Upper lobe of left lung (tissue), 6 donors: ENCODE results near the gene SLC25A38. TPM values are rescaled to one million over a fixed set of nuclear protein-coding genes. Genes with fewer than 3 reads are reported as not detected.
"Not testable (repeated sequence)": the region's sequence is repeated elsewhere in the genome, so short reads cannot be mapped to it uniquely, and the experiment has no call there.

Source experiments
- ATAC-seq, 2 donors: fragments of 200-7000 bp; cut with Tn5 transposase; one replicate each; pipeline ENCODE4 v1.9.1; 2022; ENCODE audit warnings: mild to moderate bottlenecking in 2 of 2, moderate library complexity in 2 of 2; ENCODE audit not compliant: low FRiP score in 2 of 2
- DNase-seq, 2 donors: peaks; one replicate each; pipeline ENCODE4 v3.0.0-alpha.2; 2019 to 2020
- H3K27ac ChIP-seq, 4 donors: fragments of 200-600 bp; sonication (generic); one replicate each; pipeline ENCODE4 v1.5.1; 2016 to 2019
- H3K27me3 ChIP-seq, 4 donors: fragments of 200-600 bp; sonication (generic); one replicate each; pipeline ENCODE4 v1.5.1; 2017 to 2019
- H3K36me3 ChIP-seq, 4 donors: fragments of 200-600 bp; sonication (generic); one replicate each; pipeline ENCODE4 v1.5.1; 2016 to 2019
- H3K4me1 ChIP-seq, 4 donors: fragments of 200-600 bp; sonication (generic); one replicate each; pipeline ENCODE4 v1.5.1; 2018 to 2019
- H3K4me3 ChIP-seq, 4 donors: fragments of 200-600 bp; sonication (generic); one replicate each; pipeline ENCODE4 v1.5.1; 2017 to 2019; ENCODE audit warnings: mild to moderate bottlenecking in 2 of 4, moderate library complexity in 1 of 4
- H3K9me3 ChIP-seq, 4 donors: fragments of 200-600 bp; sonication (generic); one replicate each; pipeline ENCODE4 v1.5.1; 2018 to 2019
- EP300 ChIP-seq, 4 donors: sonication (generic); formaldehyde crosslinking; IDR thresholded peaks; one replicate each; pipeline ENCODE4 v1.5.1; 2017; ENCODE audit warnings: antibody characterized with exemption in 4 of 4, control low read depth in 2 of 4
- POLR2A ChIP-seq, 4 donors: fragments of 450-650 bp; IDR thresholded peaks; one replicate each; pipeline ENCODE4 v1.5.1; 2016 to 2017; ENCODE audit warnings: antibody characterized with exemption in 4 of 4, mild to moderate bottlenecking in 2 of 4
- POLR2AphosphoS5 ChIP-seq, 2 donors: sonication (generic); formaldehyde crosslinking; IDR thresholded peaks; one replicate each; pipeline ENCODE4 v1.5.1; 2017; ENCODE audit warnings: antibody characterized with exemption in 2 of 2
- WGBS, 2 donors: methylation state at CpG; one replicate each; pipeline ENCODE4 v1.1.5; 2017 to 2018; 5-methylcytosine and 5-hydroxymethylcytosine counted together
- total RNA-seq, 6 donors: library from RNA; depleted of rRNA in 4 of 6; stranded (reverse); fragments of >200 nt in 4 of 6; gene quantifications; one replicate each; pipeline versions ENCODE4 v1.1.0 to v1.2.1, GENCODE V29; 2016 to 2021
- TF ChIP-seq, protein P1 (sequence below), 6 experiments: fragments of 450-650 bp in 4 of 6; fragments of 200-600 bp in 2 of 6; sonication (generic) in 2 of 6; IDR thresholded peaks; one replicate each; pipeline ENCODE4 v1.5.1; 2016 to 2019; ENCODE audit warnings: antibody characterized with exemption in 6 of 6
- donor health status: DM: no; HTN: no; CAD: no; lungs with moderate emphysema.
- donor health status: DM: no; HTN: yes; CAD: no; lungs with severe emphysema.

SLC25A38 gene
- total RNA-seq, 6 donors from 2014 or later, result 17.5 to 36.5 (median 30.2) TPM

DNA sequence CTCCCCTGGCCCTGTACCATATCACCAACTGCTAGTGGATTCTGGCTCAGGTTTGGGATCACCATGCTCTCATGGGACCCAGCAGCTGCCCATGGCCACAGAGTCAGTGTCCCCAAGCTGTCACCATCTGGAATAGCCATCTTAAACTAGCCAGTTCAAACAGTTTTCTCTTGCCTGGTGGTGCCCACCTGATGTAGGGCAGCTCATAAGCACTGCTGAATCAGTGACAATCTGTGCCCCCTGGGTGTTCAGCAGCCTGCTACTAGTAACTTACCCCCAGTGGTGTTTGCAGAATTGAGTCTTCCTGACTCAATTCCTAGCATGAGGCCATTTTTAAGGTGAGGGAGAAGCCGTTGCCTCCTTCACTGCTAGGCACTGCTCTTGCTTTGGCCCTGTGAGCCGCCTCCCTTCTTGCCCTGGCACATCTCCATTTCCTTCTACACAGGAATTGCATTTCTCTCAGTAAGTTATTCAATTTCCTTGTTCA, 31.3 kb downstream of the SLC25A38 start:
- H3K9me3 ChIP-seq, result no peaks in the 10 kb centered on the region
- DNase-seq, result peak in 1 of 2 donors; percentile 40
- peaks cover 5 to 12% (median 6%) of the 10 kb centered on the region in 4 donors for H3K4me1 ChIP-seq
- H3K27ac ChIP-seq, result peak overlapping the region in 3 of 4 donors; percentile 9 to 62 (median 16)
- H3K27me3 ChIP-seq, result no peaks in the 10 kb centered on the region
- TF ChIP-seq POLR2A (IDR thresholded peaks at IDR 0.05), result no peak
- no peak for TF ChIP-seq POLR2AphosphoS5 (IDR thresholded peaks at IDR 0.05)
- no peak for TF ChIP-seq EP300 (IDR thresholded peaks at IDR 0.05)
- TF ChIP-seq, protein P1, sequence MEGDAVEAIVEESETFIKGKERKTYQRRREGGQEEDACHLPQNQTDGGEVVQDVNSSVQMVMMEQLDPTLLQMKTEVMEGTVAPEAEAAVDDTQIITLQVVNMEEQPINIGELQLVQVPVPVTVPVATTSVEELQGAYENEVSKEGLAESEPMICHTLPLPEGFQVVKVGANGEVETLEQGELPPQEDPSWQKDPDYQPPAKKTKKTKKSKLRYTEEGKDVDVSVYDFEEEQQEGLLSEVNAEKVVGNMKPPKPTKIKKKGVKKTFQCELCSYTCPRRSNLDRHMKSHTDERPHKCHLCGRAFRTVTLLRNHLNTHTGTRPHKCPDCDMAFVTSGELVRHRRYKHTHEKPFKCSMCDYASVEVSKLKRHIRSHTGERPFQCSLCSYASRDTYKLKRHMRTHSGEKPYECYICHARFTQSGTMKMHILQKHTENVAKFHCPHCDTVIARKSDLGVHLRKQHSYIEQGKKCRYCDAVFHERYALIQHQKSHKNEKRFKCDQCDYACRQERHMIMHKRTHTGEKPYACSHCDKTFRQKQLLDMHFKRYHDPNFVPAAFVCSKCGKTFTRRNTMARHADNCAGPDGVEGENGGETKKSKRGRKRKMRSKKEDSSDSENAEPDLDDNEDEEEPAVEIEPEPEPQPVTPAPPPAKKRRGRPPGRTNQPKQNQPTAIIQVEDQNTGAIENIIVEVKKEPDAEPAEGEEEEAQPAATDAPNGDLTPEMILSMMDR (IDR thresholded peaks at IDR 0.05), result no peak
- 62 to 63% methylated on average over 2 of the region's 2 CpGs for WGBS, 2 donors
- no peak for ATAC-seq
- peaks cover 22 to 52% (median 43%) of the 10 kb centered on the region in 4 donors for H3K36me3 ChIP-seq
- H3K4me3 ChIP-seq, result no peak overlapping the region

DNA sequence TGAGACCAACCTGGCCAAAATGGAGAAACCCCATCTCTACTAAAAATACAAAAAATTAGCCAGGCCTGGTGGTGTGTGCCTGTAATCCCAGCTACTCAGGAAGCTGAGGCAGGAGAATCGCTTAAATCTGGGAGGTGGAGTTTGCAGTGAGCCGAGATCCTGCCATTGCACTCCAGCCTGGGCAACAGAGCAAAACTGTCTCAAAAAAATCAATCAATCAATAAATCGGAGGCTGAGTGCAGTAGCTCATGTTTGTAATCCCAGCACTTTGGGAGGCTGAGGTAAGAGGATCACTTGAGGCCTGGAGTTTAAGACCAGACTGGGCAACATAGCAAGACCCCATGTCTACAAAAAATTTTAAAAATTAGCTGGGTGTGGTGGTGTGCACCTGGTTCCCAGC, 32.1 kb downstream of the SLC25A38 start:
- H3K36me3 ChIP-seq, result peaks cover 22 to 44% (median 36%) of the 10 kb centered on the region in 4 donors
- DNase-seq, H3K4me1 ChIP-seq, ATAC-seq, H3K27me3 ChIP-seq, H3K4me3 ChIP-seq, H3K27ac ChIP-seq, H3K9me3 ChIP-seq: not testable (repeated sequence)
- WGBS, 2 donors, result 75 to 87% methylated on average over 3 of the region's 3 CpGs

DNA sequence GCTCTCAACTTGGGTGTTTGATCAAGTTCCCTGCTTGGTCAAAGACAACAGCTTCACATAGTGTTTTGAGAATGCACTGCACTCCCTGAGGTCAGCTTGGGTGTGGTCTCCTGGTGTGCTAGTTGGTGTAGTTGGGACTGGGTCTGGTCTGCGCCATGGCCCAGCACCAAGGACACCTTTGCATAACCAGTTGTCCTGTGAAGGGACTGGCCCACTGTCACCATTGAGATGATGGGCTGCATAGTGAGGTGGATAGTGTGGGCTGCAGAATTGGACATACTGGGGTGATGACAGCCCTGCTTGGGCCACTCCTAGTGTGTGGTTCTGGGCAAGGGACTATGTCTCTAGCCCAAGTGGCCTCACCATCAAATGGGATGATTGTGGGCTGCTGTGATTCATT, 32.8 kb downstream of the SLC25A38 start:
- 100% methylated on average over 1 of the region's 1 CpG; no CpG with 5 or more reads in 1 of the 2 donors for WGBS, 2 donors
- TF ChIP-seq, protein P1 (IDR thresholded peaks at IDR 0.05), result no peak
- TF ChIP-seq EP300 (IDR thresholded peaks at IDR 0.05) (no peak), POLR2A (IDR thresholded peaks at IDR 0.05) (no peak), POLR2AphosphoS5 (IDR thresholded peaks at IDR 0.05) (no peak)
- Histone ChIP-seq H3K4me1 (peaks cover 0 to 5% (median 2%) of the 10 kb centered on the region in 4 donors), H3K4me3 (no peak overlapping the region), H3K36me3 (peaks cover 20 to 37% (median 32%) of the 10 kb centered on the region in 4 donors), H3K27ac (no peak overlapping the region), H3K27me3 (no peaks in the 10 kb centered on the region), H3K9me3 (no peaks in the 10 kb centered on the region)
- ATAC-seq (peak in 1 of 2 donors; percentile 41), DNase-seq (no peak)

DNA sequence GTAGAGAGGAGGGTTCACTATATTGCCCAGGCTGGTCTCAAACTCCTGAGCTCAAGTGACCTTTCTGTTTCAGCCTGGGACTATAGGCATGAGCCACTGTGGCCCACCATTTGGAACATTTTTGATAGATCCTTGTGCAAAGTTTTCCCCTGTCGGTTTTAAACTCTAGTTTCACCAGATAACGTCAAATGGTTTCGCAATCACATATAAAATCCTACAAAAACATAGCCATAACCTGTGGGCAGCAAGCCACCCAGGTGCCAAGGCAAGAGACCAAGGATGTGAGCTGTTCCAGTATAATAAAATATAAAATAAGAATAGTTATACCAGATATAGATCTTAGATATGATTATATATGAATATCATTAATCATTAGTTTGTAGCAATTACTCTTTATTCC, 33.8 kb downstream of the SLC25A38 start:
- H3K27ac ChIP-seq, ATAC-seq: not testable (repeated sequence)

DNA sequence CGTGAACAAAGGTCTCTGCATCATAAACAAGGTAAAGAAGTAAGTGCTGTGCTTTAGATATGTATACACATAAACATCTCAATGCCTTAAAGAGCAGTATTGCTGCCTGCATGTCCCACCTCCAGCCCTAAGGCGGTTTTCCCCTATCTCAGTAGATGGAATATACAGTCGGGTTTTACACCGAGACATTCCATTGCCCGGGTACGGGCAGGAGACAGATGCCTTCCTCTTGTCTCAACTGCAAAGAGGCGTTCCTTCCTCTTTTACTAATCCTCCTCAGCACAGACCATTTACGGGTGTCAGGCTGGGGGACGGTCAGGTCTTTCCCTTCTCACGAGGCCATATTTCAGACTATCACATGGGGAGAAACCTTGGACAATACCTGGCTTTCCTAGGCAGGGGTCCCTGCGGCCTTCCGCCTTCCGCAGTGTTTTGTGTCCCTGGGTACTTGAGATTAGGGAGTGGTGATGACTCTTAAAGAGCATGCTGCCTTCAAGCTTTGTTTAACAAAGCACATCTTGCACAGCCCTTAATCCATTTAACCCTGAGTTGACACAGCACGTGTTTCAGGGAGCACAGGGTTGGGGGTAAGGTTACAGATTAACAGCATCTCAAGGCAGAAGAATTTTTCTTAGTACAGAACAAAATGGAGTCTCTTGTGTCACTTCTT, 35.5 kb downstream of the SLC25A38 start:
- 30 to 49% methylated on average over 14 of the region's 14 CpGs for WGBS, 2 donors
- Histone ChIP-seq H3K36me3 (peaks cover 0 to 10% (median 5%) of the 10 kb centered on the region in 4 donors), H3K27ac (peak overlapping the region in 3 of 4 donors; percentile 13 to 51 (median 16))
- DNase-seq, H3K9me3 ChIP-seq, H3K27me3 ChIP-seq, H3K4me3 ChIP-seq, H3K4me1 ChIP-seq, ATAC-seq: not testable (repeated sequence)

More for the DNA sequence above, 33.8 kb downstream of the SLC25A38 start:
- H3K27me3 ChIP-seq, H3K4me3 ChIP-seq, DNase-seq, H3K4me1 ChIP-seq, H3K9me3 ChIP-seq: not testable (repeated sequence)
- H3K36me3 ChIP-seq, result peaks cover 14 to 27% (median 22%) of the 10 kb centered on the region in 4 donors
- 48 to 57% methylated on average over 3 of the region's 3 CpGs for WGBS, 2 donors

DNA sequence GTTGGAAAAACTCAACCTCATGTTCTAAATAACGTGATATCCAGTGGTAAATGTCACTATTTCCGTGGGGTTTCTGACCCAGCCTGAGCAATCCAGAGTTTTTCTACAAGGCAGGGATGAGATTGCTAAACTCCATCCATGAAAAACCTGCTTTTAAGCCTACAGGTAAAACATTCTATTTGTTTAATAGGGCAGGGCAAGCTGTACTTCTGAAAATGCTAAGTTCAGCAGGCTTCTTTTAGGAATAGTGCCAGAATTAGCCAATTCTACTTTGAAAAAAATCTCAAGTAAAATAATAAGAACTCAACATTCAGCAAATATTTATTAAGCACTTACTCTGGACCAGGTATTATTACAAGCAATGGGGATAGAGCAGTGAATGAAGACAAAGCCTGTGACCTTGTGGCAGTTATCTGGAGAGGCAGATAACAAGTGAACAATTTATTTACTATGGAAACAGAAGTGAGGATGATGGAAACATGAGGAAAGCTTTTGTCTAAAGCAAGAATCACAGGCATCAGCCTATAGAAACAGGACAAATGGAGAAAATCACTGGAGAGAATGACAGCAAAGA, 36.7 kb downstream of the SLC25A38 start:
- Histone ChIP-seq H3K9me3 (no peaks in the 10 kb centered on the region), H3K36me3 (no peaks in the 10 kb centered on the region), H3K27ac (peak overlapping the region in 2 of 4 donors; percentile 13 to 51), H3K4me3 (no peak overlapping the region), H3K27me3 (no peaks in the 10 kb centered on the region), H3K4me1 (peaks cover 0 to 3% (median 0%) of the 10 kb centered on the region in 4 donors)
- ATAC-seq (peak in 1 of 2 donors; percentile 77), DNase-seq (no peak)
- 73 to 77% methylated on average over 2 of the region's 2 CpGs for WGBS, 2 donors
- TF ChIP-seq EP300 (IDR thresholded peaks at IDR 0.05) (no peak), POLR2AphosphoS5 (IDR thresholded peaks at IDR 0.05) (no peak), POLR2A (IDR thresholded peaks at IDR 0.05) (no peak)
- TF ChIP-seq, protein P1 (IDR thresholded peaks at IDR 0.05), result no peak
